ENCODE measurements around the gene GPATCH1. TPM values are rescaled to one million over a fixed set of nuclear protein-coding genes. Genes with fewer than 3 reads are reported as not detected.

Gene GPATCH1
- total and polyA plus RNA-seq, 2 of the 8 experiments (the other 6 are each of a cell fraction or from before 2014, with no cell fraction given), result 4.3 to 8.2 TPM

DNA sequence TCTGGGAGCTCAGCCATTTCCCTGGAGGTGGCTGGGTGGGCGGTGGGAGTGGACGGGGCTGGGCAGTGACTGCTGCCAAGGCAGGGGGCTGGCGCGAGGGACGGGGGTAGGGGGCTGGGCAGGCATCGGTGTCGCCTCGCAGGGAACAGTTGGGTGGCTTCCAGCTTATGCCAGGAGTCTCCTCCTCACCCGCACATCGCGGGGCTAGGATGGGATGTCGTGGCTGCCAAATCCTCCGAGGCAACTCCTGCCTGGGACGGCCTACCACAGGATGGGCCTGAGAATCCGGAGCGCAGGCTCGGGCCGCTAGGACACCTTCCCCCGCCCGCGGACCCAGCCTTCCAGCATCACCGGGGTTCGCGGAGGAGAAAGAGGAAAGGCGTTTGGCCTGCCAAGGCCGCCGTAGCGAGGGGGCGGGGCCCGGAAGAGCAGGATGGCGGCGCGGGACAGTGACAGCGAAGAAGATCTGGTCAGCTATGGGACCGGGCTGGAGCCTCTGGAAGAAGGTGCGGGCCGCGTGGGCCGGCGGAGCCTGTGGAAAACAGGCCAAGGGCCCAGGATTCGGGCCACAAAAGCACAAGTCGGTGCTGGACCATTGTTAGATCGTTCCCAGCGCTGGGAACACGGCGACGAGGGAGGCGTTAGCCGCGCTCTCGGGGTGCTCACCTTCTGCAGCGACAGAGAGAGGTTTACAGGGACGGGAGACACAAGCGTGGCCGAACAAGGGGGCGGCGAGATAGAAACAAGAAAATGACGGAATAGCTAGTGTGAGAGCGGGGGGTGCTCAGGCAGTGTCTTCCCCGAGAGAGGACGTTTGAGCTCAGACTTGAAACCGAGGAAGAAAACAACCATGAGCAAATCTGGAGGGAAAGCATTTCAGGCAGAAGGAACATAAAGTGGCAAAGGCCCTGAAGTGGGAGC lies at the start of gene GPATCH1 (continued):
- TF ChIP-seq RFX5 (IDR thresholded peaks at IDR 0.05; ENCODE audit: borderline replicate concordance, low read depth, low read length) (no peak), SP1 (IDR thresholded peaks at IDR 0.05; ENCODE audit: low read depth, low read length) (peak; percentile 53), PHF8 (conservative IDR thresholded peaks at IDR 0.05; ENCODE audit: low read depth, low read length) (peak; percentile 56; the same call in 1 of the 2 replicates), TEAD4 (IDR thresholded peaks at IDR 0.05; ENCODE audit: low read depth, low read length) (no peak), EGR1 (IDR thresholded peaks at IDR 0.05; ENCODE audit: borderline replicate concordance, low read depth, low read length) (no peak), RAD21 (IDR thresholded peaks at IDR 0.05 in 1 of 2, conservative IDR thresholded peaks at IDR 0.05 in 1 of 2; ENCODE audit: low read depth in 2 of 2, low read length in 2 of 2) (peak in 1 of 2 experiments; percentile 9; a peak in 1 of 4 replicates), JUN (IDR thresholded peaks at IDR 0.05; ENCODE audit: low read depth, low read length) (no peak), SP2 (IDR thresholded peaks at IDR 0.05; ENCODE audit: low read length) (no peak), SRF (IDR thresholded peaks at IDR 0.05; ENCODE audit: low read depth, low read length) (no peak), RXRA (IDR thresholded peaks at IDR 0.05; ENCODE audit: insufficient read depth, low read depth, low read length) (no peak), E2F6 (IDR thresholded peaks at IDR 0.05) (no peak), KDM4A (IDR thresholded peaks at IDR 0.05; ENCODE audit: low read depth, low read length, severe bottlenecking) (peak; percentile 71), POLR2A (IDR thresholded peaks at IDR 0.05; ENCODE audit: control extremely low read depth in 1 of 2, low read depth in 2 of 2, low read length in 2 of 2) (peak in 1 of 2 experiments; percentile 53; a peak in 1 of 3 replicates), TAF7 (optimal IDR thresholded peaks at IDR 0.05; ENCODE audit: borderline replicate concordance, low read depth, low read length) (peak; percentile 65), MAX (IDR thresholded peaks at IDR 0.05) (no peak; the same call in 1 of the 2 replicates), NANOG (IDR thresholded peaks at IDR 0.05; ENCODE audit: insufficient read depth, low read depth, low read length, poor library complexity, severe bottlenecking) (no peak), CHD2 (IDR thresholded peaks at IDR 0.05; ENCODE audit: low read length) (no peak), GABPA (IDR thresholded peaks at IDR 0.05; ENCODE audit: borderline replicate concordance, insufficient read depth, low read length) (no peak), RBBP5 (IDR thresholded peaks at IDR 0.05; ENCODE audit: borderline replicate concordance, low read depth, low read length) (peak; percentile 53; the same call in 1 of the 2 replicates)
- TF ChIP-seq, protein P1, sequence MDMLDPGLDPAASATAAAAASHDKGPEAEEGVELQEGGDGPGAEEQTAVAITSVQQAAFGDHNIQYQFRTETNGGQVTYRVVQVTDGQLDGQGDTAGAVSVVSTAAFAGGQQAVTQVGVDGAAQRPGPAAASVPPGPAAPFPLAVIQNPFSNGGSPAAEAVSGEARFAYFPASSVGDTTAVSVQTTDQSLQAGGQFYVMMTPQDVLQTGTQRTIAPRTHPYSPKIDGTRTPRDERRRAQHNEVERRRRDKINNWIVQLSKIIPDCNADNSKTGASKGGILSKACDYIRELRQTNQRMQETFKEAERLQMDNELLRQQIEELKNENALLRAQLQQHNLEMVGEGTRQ (IDR thresholded peaks at IDR 0.05; ENCODE audit: low read length), result no peak
